ENCODE measurements around the gene CD38.

- TF ChIP-seq CTCF (IDR thresholded peaks at IDR 0.05) (no peak), POLR2AphosphoS5 (IDR thresholded peaks at IDR 0.05) (no peak), POLR2A (IDR thresholded peaks at IDR 0.05) (no peak), EP300 (IDR thresholded peaks at IDR 0.05) (no peak)
These were observed 123.9 kb downstream of the CD38 start for GRCh38 chr4:15901998-15902397.

Data from suprapubic skin (tissue), 4 donors.